ENCODE data around the gene H2AZ1. TPM values are rescaled to one million over a fixed set of nuclear protein-coding genes. Genes with fewer than 3 reads are reported as not detected.

Gene H2AZ1
- total and polyA plus RNA-seq, 4 experiments from 2014 or later, result 146 to 521 (median 258) TPM

- H3K9me3 Mint-ChIP-seq, result peaks cover 0 to 8% (median 4%) of the 10 kb centered on the region in 8 donors
- ChIA-PET POLR2A (ENCODE audit: partially characterized antibody) (no interaction called here), CTCF (ENCODE audit: partially characterized antibody) (no interaction called here)
- no peaks in the 10 kb centered on the region for H3K36me3 ChIP-seq (ENCODE audit: insufficient read depth, low read length)
- H3K4me3 Mint-ChIP-seq, result no peak overlapping the region
- H3K4me3 ChIP-seq (ENCODE audit: low read length in 2 of 2), result no peak overlapping the region
- peaks cover 7% of the 10 kb centered on the region in 2 donors for H3K27me3 Mint-ChIP-seq
- DNase-seq, result no peak
- no peak overlapping the region for H3K27ac Mint-ChIP-seq
- intact Hi-C loops (cut with micrococcal nuclease), result no loop called here
- H3K9me3 ChIP-seq (ENCODE audit: control insufficient read depth in 1 of 2, low read length in 2 of 2), result no peaks in the 10 kb centered on the region
- H3K27me3 ChIP-seq (ENCODE audit: insufficient read depth, low read length), result no peaks in the 10 kb centered on the region
- no peaks in the 10 kb centered on the region for H3K4me1 Mint-ChIP-seq
- no peak overlapping the region for H3K27ac ChIP-seq (ENCODE audit: low read depth, low read length)
- H3K4me1 ChIP-seq (ENCODE audit: insufficient read depth, low read length), result no peaks in the 10 kb centered on the region
- H3K36me3 Mint-ChIP-seq, result peaks cover 0 to 5% of the 10 kb centered on the region in 2 donors
These were observed 29.8 kb upstream of the H2AZ1 start for GRCh38 chr4:99979872-99980271.

- Mint-ChIP-seq H3K36me3 (no peaks in the 10 kb centered on the region), H3K27ac (no peak overlapping the region), H3K4me1 (peaks cover 0 to 2% (median 0%) of the 10 kb centered on the region in 4 donors), H3K4me3 (no peak overlapping the region), H3K9me3 (peaks cover 0 to 18% (median 9%) of the 10 kb centered on the region in 8 donors), H3K27me3 (peaks cover 9 to 10% of the 10 kb centered on the region in 2 donors)
- peaks cover 2% of the 10 kb centered on the region for H3K4me1 ChIP-seq (ENCODE audit: insufficient read depth, low read length)
- no peaks in the 10 kb centered on the region for H3K9me3 ChIP-seq (ENCODE audit: control insufficient read depth in 1 of 2, low read length in 2 of 2)
- no peak overlapping the region for H3K4me3 ChIP-seq (ENCODE audit: low read length in 2 of 2)
- intact Hi-C loops (cut with micrococcal nuclease), result no loop called here
- H3K27me3 ChIP-seq (ENCODE audit: insufficient read depth, low read length), result no peaks in the 10 kb centered on the region
- no peak for DNase-seq
- POLR2A ChIA-PET (ENCODE audit: partially characterized antibody), result no interaction called here
- CTCF ChIA-PET (ENCODE audit: partially characterized antibody), result no interaction called here
- H3K36me3 ChIP-seq (ENCODE audit: insufficient read depth, low read length), result no peaks in the 10 kb centered on the region
- H3K27ac ChIP-seq (ENCODE audit: low read depth, low read length), result no peak overlapping the region
These were observed 21.5 kb upstream of the H2AZ1 start for GRCh38 chr4:99971453-99972111.

GRCh38 chr4:99968330-99968729 lies 18.3 kb upstream of the H2AZ1 start:
- no peak overlapping the region for H3K4me3 ChIP-seq (ENCODE audit: low read length in 2 of 2)
- no peak for DNase-seq
- H3K27me3 ChIP-seq (ENCODE audit: insufficient read depth, low read length), result no peaks in the 10 kb centered on the region
- intact Hi-C loops (cut with micrococcal nuclease), result no loop called here
- POLR2A ChIA-PET (ENCODE audit: partially characterized antibody), result no interaction called here
- Mint-ChIP-seq H3K9me3 (peaks cover 0 to 4% (median 0%) of the 10 kb centered on the region in 8 donors), H3K4me3 (peak overlapping the region in 1 of 8 donors; percentile 11), H3K27me3 (peaks cover 8% of the 10 kb centered on the region in 2 donors), H3K4me1 (peaks cover 8 to 23% (median 16%) of the 10 kb centered on the region in 4 donors), H3K36me3 (no peaks in the 10 kb centered on the region), H3K27ac (no peak overlapping the region)
- no peaks in the 10 kb centered on the region for H3K36me3 ChIP-seq (ENCODE audit: insufficient read depth, low read length)
- CTCF ChIA-PET (ENCODE audit: partially characterized antibody), result no interaction called here
- H3K4me1 ChIP-seq (ENCODE audit: insufficient read depth, low read length), result peaks cover 19% of the 10 kb centered on the region
- H3K27ac ChIP-seq (ENCODE audit: low read depth, low read length), result no peak overlapping the region
- H3K9me3 ChIP-seq (ENCODE audit: control insufficient read depth in 1 of 2, low read length in 2 of 2), result no peaks in the 10 kb centered on the region

GRCh38 chr4:99966692-99967091 lies 16.6 kb upstream of the H2AZ1 start:
- Mint-ChIP-seq H3K27me3 (peaks cover 3 to 4% of the 10 kb centered on the region in 2 donors), H3K4me1 (peaks cover 8 to 23% (median 16%) of the 10 kb centered on the region in 4 donors), H3K9me3 (peaks cover 0 to 2% (median 0%) of the 10 kb centered on the region in 8 donors), H3K36me3 (no peaks in the 10 kb centered on the region), H3K4me3 (no peak overlapping the region), H3K27ac (no peak overlapping the region)
- Histone ChIP-seq H3K4me1 (ENCODE audit: insufficient read depth, low read length) (peaks cover 19% of the 10 kb centered on the region), H3K36me3 (ENCODE audit: insufficient read depth, low read length) (no peaks in the 10 kb centered on the region), H3K4me3 (ENCODE audit: low read length in 2 of 2) (no peak overlapping the region), H3K27me3 (ENCODE audit: insufficient read depth, low read length) (no peaks in the 10 kb centered on the region), H3K27ac (ENCODE audit: low read depth, low read length) (no peak overlapping the region), H3K9me3 (ENCODE audit: control insufficient read depth in 1 of 2, low read length in 2 of 2) (no peaks in the 10 kb centered on the region)
- intact Hi-C loops (cut with micrococcal nuclease), result no loop called here
- ChIA-PET CTCF (ENCODE audit: partially characterized antibody) (no interaction called here), POLR2A (ENCODE audit: partially characterized antibody) (interaction anchor here (2.6 kb wide), 1 partner anchor 19 kb away, joined by 21 read pairs; the partner anchor contains the start of gene DNAJB14)
- DNase-seq, result no peak

GRCh38 chr4:99965674-99966350 lies 15.7 kb upstream of the H2AZ1 start:
- peak overlapping the region in 6 of 7 donors; percentile 19 to 70 (median 33) for H3K27ac Mint-ChIP-seq
- H3K36me3 Mint-ChIP-seq, result no peaks in the 10 kb centered on the region
- H3K9me3 Mint-ChIP-seq, result peaks cover 0 to 2% (median 0%) of the 10 kb centered on the region in 8 donors
- no peak overlapping the region for H3K27ac ChIP-seq (ENCODE audit: low read depth, low read length)
- H3K4me3 ChIP-seq (ENCODE audit: low read length in 2 of 2), result peak overlapping the region in 1 of 2 donors; percentile 14
- H3K27me3 Mint-ChIP-seq, result peaks cover 3 to 4% of the 10 kb centered on the region in 2 donors
- no peaks in the 10 kb centered on the region for H3K36me3 ChIP-seq (ENCODE audit: insufficient read depth, low read length)
- H3K9me3 ChIP-seq (ENCODE audit: control insufficient read depth in 1 of 2, low read length in 2 of 2), result no peaks in the 10 kb centered on the region
- ChIA-PET POLR2A (ENCODE audit: partially characterized antibody) (interaction anchor here (1.2 to 2.6 kb wide), 2 partner anchors 16 to 18 kb away, joined by 6 to 21 read pairs; partner anchors contain the start of genes DNAJB14 and H2AZ1), CTCF (ENCODE audit: partially characterized antibody) (interaction anchor here (1.2 kb wide), 1 partner anchor 17 kb away, joined by 4 read pairs; no protein-coding TSS in a partner anchor)
- DNase-seq, result peak in 4 of 5 donors; percentile 45 to 57 (median 48)
- H3K4me1 ChIP-seq (ENCODE audit: insufficient read depth, low read length), result peaks cover 19% of the 10 kb centered on the region
- H3K4me3 Mint-ChIP-seq, result peak overlapping the region; percentile 3 to 64 (median 22)
- intact Hi-C loops (cut with micrococcal nuclease), result no loop called here
- no peaks in the 10 kb centered on the region for H3K27me3 ChIP-seq (ENCODE audit: insufficient read depth, low read length)
- H3K4me1 Mint-ChIP-seq, result peaks cover 10 to 23% (median 16%) of the 10 kb centered on the region in 4 donors

- H3K36me3 Mint-ChIP-seq, result no peaks in the 10 kb centered on the region
- Histone ChIP-seq H3K4me1 (ENCODE audit: insufficient read depth, low read length) (peaks cover 19% of the 10 kb centered on the region), H3K36me3 (ENCODE audit: insufficient read depth, low read length) (no peaks in the 10 kb centered on the region), H3K4me3 (ENCODE audit: low read length in 2 of 2) (no peak overlapping the region), H3K9me3 (ENCODE audit: control insufficient read depth in 1 of 2, low read length in 2 of 2) (no peaks in the 10 kb centered on the region), H3K27me3 (ENCODE audit: insufficient read depth, low read length) (no peaks in the 10 kb centered on the region), H3K27ac (ENCODE audit: low read depth, low read length) (no peak overlapping the region)
- H3K9me3 Mint-ChIP-seq, result peaks cover 0 to 2% (median 0%) of the 10 kb centered on the region in 8 donors
- peaks cover 10 to 23% (median 16%) of the 10 kb centered on the region in 4 donors for H3K4me1 Mint-ChIP-seq
- ChIA-PET CTCF (ENCODE audit: partially characterized antibody) (interaction anchor here (1.2 kb wide), 1 partner anchor 16 kb away, joined by 4 read pairs; no protein-coding TSS in a partner anchor), POLR2A (ENCODE audit: partially characterized antibody) (interaction anchor here (1.2 to 2.6 kb wide), 2 partner anchors 15 to 17 kb away, joined by 6 to 21 read pairs; partner anchors contain the start of genes DNAJB14 and H2AZ1)
- H3K27me3 Mint-ChIP-seq, result peaks cover 3 to 4% of the 10 kb centered on the region in 2 donors
- intact Hi-C loops (cut with micrococcal nuclease), result no loop called here
- peak overlapping the region in 3 of 7 donors; percentile 36 to 68 (median 36) for H3K27ac Mint-ChIP-seq
- peak overlapping the region in 3 of 8 donors; percentile 28 to 57 (median 52) for H3K4me3 Mint-ChIP-seq
- no peak for DNase-seq
These were observed 15.1 kb upstream of the H2AZ1 start for GRCh38 chr4:99965173-99965572.

GRCh38 chr4:99961711-99962110 lies 11.6 kb upstream of the H2AZ1 start:
- Histone ChIP-seq H3K9me3 (ENCODE audit: control insufficient read depth in 1 of 2, low read length in 2 of 2) (no peaks in the 10 kb centered on the region), H3K4me3 (ENCODE audit: low read length in 2 of 2) (no peak overlapping the region), H3K27ac (ENCODE audit: low read depth, low read length) (no peak overlapping the region), H3K36me3 (ENCODE audit: insufficient read depth, low read length) (no peaks in the 10 kb centered on the region), H3K4me1 (ENCODE audit: insufficient read depth, low read length) (peaks cover 18% of the 10 kb centered on the region), H3K27me3 (ENCODE audit: insufficient read depth, low read length) (no peaks in the 10 kb centered on the region)
- H3K36me3 Mint-ChIP-seq, result peaks cover 0 to 8% of the 10 kb centered on the region in 2 donors
- no peak overlapping the region for H3K4me3 Mint-ChIP-seq
- peaks cover 0 to 7% (median 1%) of the 10 kb centered on the region in 8 donors for H3K9me3 Mint-ChIP-seq
- ChIA-PET CTCF (ENCODE audit: partially characterized antibody) (interaction anchor here (1.5 to 2.6 kb wide), 3 partner anchors 11 to 15 kb away, joined by 4 to 10 read pairs (median 5); partner anchors contain the start of gene H2AZ1), POLR2A (ENCODE audit: partially characterized antibody) (interaction anchor here (0.8 to 1.3 kb wide), 3 partner anchors 11 to 13 kb away, joined by 3 to 5 read pairs (median 4); partner anchors contain the start of gene H2AZ1)
- DNase-seq, result no peak
- H3K27ac Mint-ChIP-seq, result no peak overlapping the region
- no peaks in the 10 kb centered on the region for H3K27me3 Mint-ChIP-seq
- intact Hi-C loops (cut with micrococcal nuclease), result no loop called here
- peaks cover 10 to 22% (median 16%) of the 10 kb centered on the region in 4 donors for H3K4me1 Mint-ChIP-seq
